Gastrocnemius medialis (tissue), 4 donors: ENCODE data around the gene PIGQ.

ENCODE experiments used
- POLR2A ChIP-seq, 2 donors: fragments of 450-650 bp; IDR thresholded peaks; one replicate each; pipeline ENCODE4 v1.6.1; 2017; ENCODE audit warnings: antibody characterized with exemption in 2 of 2, mild to moderate bottlenecking in 2 of 2, moderate library complexity in 2 of 2
- TF ChIP-seq, protein P1 (sequence below), 5 experiments: fragments of 450-650 bp in 3 of 5; fragments of 200-600 bp in 2 of 5; sonication (generic) in 2 of 5; IDR thresholded peaks in 4 of 5; conservative IDR thresholded peaks in 1 of 5; 1 replicate in 4 of 5; 2 replicates in 1 of 5; pipeline ENCODE4 v1.5.1; 2016 to 2019; ENCODE audit warnings: antibody characterized with exemption in 5 of 5, mild to moderate bottlenecking in 3 of 5, moderate library complexity in 3 of 5

DNA sequence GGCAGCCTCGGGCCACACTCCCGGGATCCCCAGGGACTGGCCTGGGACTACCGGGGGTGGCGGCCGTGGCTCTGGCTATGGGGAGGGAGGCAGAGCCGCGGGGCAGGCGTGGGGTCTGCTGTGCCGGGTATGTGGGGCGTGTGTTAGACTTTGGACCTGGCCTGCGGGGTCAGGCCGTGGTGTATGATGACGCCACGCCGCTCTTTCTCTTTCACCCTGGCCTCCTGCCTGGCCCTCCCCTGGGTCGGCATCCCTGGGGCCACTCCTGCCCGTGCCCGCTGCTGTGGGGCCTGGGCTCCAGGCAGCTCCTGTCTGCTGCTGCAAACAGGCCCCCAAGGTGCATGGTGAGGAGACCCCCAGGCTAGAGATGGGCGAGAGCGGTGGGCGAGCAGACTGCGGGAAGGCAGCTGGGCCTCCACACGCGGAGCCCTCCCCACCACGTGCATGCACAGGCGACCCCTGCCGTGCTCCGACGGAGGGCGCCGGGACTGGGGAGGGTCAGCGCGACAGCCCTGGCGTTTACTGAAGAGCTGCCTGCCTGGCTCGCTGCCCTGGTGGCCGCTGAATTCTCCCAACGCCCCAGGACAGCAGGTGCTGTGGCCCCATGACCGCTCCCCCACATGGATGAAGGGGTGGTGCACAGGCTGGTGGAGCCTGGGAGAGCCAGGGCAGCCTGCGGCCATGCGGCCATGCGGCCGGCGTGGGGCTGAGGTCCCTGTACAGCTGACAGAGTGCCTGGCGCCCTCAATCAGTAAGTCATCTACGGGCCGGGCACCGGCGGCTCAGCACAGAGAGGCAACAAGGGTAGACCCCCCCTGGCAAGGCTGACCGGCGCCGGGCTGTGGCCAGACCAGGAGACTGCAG is 26.2 kb upstream of the PIGQ start:
- TF ChIP-seq, protein P1, sequence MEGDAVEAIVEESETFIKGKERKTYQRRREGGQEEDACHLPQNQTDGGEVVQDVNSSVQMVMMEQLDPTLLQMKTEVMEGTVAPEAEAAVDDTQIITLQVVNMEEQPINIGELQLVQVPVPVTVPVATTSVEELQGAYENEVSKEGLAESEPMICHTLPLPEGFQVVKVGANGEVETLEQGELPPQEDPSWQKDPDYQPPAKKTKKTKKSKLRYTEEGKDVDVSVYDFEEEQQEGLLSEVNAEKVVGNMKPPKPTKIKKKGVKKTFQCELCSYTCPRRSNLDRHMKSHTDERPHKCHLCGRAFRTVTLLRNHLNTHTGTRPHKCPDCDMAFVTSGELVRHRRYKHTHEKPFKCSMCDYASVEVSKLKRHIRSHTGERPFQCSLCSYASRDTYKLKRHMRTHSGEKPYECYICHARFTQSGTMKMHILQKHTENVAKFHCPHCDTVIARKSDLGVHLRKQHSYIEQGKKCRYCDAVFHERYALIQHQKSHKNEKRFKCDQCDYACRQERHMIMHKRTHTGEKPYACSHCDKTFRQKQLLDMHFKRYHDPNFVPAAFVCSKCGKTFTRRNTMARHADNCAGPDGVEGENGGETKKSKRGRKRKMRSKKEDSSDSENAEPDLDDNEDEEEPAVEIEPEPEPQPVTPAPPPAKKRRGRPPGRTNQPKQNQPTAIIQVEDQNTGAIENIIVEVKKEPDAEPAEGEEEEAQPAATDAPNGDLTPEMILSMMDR (IDR thresholded peaks at IDR 0.05 in 4 of 5, conservative IDR thresholded peaks at IDR 0.05 in 1 of 5): no peak
- no peak for TF ChIP-seq POLR2A (IDR thresholded peaks at IDR 0.05)
